H1 (cell line): ENCODE results near the gene OPN1MW2. TPM values are rescaled to one million over a fixed set of nuclear protein-coding genes. Genes with fewer than 3 reads are reported as not detected.
"Not testable (repeated sequence)": the region's sequence is repeated elsewhere in the genome, so short reads cannot be mapped to it uniquely, and the experiment has no call there.

Experiments
- CTCF ChIA-PET: fragments of 300-600 bp; sonication (Branson Sonifier 250); formaldehyde crosslinking; loops from one replicate; lab custom pipeline; 2021; ENCODE audit not compliant: partially characterized antibody; lab: Charles Lee
- POLR2A ChIA-PET: fragments of 300-600 bp; sonication (Branson Sonifier 250); formaldehyde crosslinking; loops from one replicate; lab custom pipeline; 2021; ENCODE audit warnings: inconsistent platforms; ENCODE audit not compliant: partially characterized antibody; lab: Charles Lee
- DNase-seq, 2 experiments: peaks; one replicate each; pipeline versions ENCODE4 v3.0.0 to v3.0.0-alpha.2; 2010 to 2022; ENCODE audit warnings: low spot score in 2 of 2, low read depth in 1 of 2, mixed read lengths in 1 of 2
- FAIRE-seq: peaks from 2 replicates; lab custom pipeline; 2011; peaks lifted over from hg19 to GRCh38; lab: Jason Lieb, UNC
- H2AFZ ChIP-seq: 2 replicates; pipeline ENCODE4 v1.8.1; 2012; ENCODE audit warnings: low read length, inconsistent platforms
- H2AK5ac ChIP-seq: 2 replicates; pipeline ENCODE4 v1.6.1; 2013; ENCODE audit warnings: low read depth, low read length
- H2BK120ac ChIP-seq: replicated peaks from 2 replicates; pipeline ENCODE3; 2013; ENCODE audit warnings: low read depth, low read length, inconsistent platforms
- H2BK12ac ChIP-seq: 2 replicates; pipeline ENCODE4 v1.6.1; 2013; ENCODE audit warnings: low read depth, low read length
- H2BK15ac ChIP-seq: 2 replicates; pipeline ENCODE4 v1.6.1; 2013; ENCODE audit warnings: low read length
- H2BK20ac ChIP-seq: 2 replicates; pipeline ENCODE4 v1.6.1; 2013; ENCODE audit warnings: low read length
- H2BK5ac ChIP-seq: 2 replicates; pipeline ENCODE4 v1.6.1; 2013; ENCODE audit warnings: low read depth, low read length
- H3K14ac ChIP-seq: 2 replicates; pipeline ENCODE4 v1.6.1; 2013; ENCODE audit warnings: inconsistent platforms; ENCODE audit not compliant: insufficient read length
- H3K18ac ChIP-seq: 2 replicates; pipeline ENCODE4 v1.6.1; 2013; ENCODE audit warnings: low read length; ENCODE audit errors: extremely low read depth
- H3K23ac ChIP-seq: 2 replicates; pipeline ENCODE4 v1.6.1; 2013; ENCODE audit warnings: inconsistent platforms; ENCODE audit not compliant: insufficient read length
- H3K23me2 ChIP-seq: 2 replicates; pipeline ENCODE4 v1.6.1; 2013; ENCODE audit warnings: low read depth, low read length
- H3K27ac ChIP-seq: 2 replicates; pipeline ENCODE4 v1.6.1; 2011; ENCODE audit warnings: low read depth, low read length, inconsistent platforms
- H3K27me3 ChIP-seq, 4 experiments: replicated peaks in 1 of 4; 1 replicate in 1 of 4; 2 replicates in 3 of 4; pipeline versions ENCODE4 v1.6.1 to v1.8.1; 2011 to 2013; ENCODE audit warnings: low read length in 3 of 4, mild to moderate bottlenecking in 3 of 4, inconsistent platforms in 2 of 4, mixed read lengths in 2 of 4, moderate library complexity in 1 of 4; ENCODE audit not compliant: control insufficient read depth in 3 of 4, insufficient read depth in 3 of 4; ENCODE audit errors: extremely low read depth in 1 of 4
- H3K36me3 ChIP-seq, 4 experiments: 2 replicates each; pipeline versions ENCODE4 v1.6.1 to v1.8.1; 2011 to 2013; ENCODE audit warnings: mild to moderate bottlenecking in 4 of 4, low read length in 3 of 4, moderate library complexity in 2 of 4, control low read depth in 1 of 4, inconsistent platforms in 1 of 4; ENCODE audit not compliant: insufficient read depth in 4 of 4, control insufficient read depth in 2 of 4
- H3K4ac ChIP-seq: replicated peaks from 2 replicates; pipeline ENCODE3; 2013; ENCODE audit warnings: low read length, low read depth, mixed read lengths, inconsistent platforms; ENCODE audit not compliant: insufficient read length
- H3K4me1 ChIP-seq, 4 experiments: replicated peaks in 1 of 4; 1 replicate in 1 of 4; 2 replicates in 3 of 4; pipeline versions ENCODE4 v1.6.1 to v1.8.1; 2011 to 2013; ENCODE audit warnings: low read length in 3 of 4, inconsistent platforms in 2 of 4, mixed read lengths in 1 of 4; ENCODE audit not compliant: insufficient read depth in 4 of 4, control insufficient read depth in 3 of 4
- H3K4me2 ChIP-seq, 2 experiments: 2 replicates each; pipeline versions ENCODE4 v1.6.1 to v1.8.1; 2011 to 2013; ENCODE audit warnings: low read depth in 2 of 2, low read length in 2 of 2, control low read depth in 1 of 2, inconsistent platforms in 1 of 2, mild to moderate bottlenecking in 1 of 2; ENCODE audit not compliant: insufficient read depth in 1 of 2
- H3K4me3 ChIP-seq, 4 experiments: fragments of 200-600, 300-600 bp in 1 of 4; sonication (generic), shearing (Covaris generic), sonication (Bioruptor Twin) in 1 of 4; 2 replicates each; pipeline versions ENCODE4 v1.5.1 to v1.8.1; 2011 to 2016; ENCODE audit warnings: low read length in 4 of 4, low read depth in 3 of 4, control low read depth in 2 of 4, inconsistent platforms in 2 of 4, mild to moderate bottlenecking in 2 of 4, mixed read lengths in 1 of 4, moderate library complexity in 1 of 4; ENCODE audit not compliant: insufficient read depth in 2 of 4; ENCODE audit errors: extremely low read depth in 1 of 4
- H3K56ac ChIP-seq: replicated peaks from 2 replicates; pipeline ENCODE3; 2013; ENCODE audit warnings: low read depth, mild to moderate bottlenecking, mixed read lengths, low read length, inconsistent platforms; ENCODE audit not compliant: insufficient read length
- H3K79me1 ChIP-seq: 2 replicates; pipeline ENCODE4 v1.6.1; 2013; ENCODE audit warnings: low read depth, low read length, control low read depth
- H3K79me2 ChIP-seq, 2 experiments: 2 replicates each; pipeline versions ENCODE4 v1.6.1 to v1.8.1; 2012 to 2013; ENCODE audit warnings: low read length in 2 of 2, mild to moderate bottlenecking in 2 of 2, inconsistent platforms in 1 of 2; ENCODE audit not compliant: insufficient read depth in 2 of 2, control insufficient read depth in 1 of 2
- H3K9ac ChIP-seq, 4 experiments: replicated peaks in 1 of 4; 1 replicate in 1 of 4; 2 replicates in 3 of 4; pipeline versions ENCODE4 v1.6.1 to v1.8.1; 2011 to 2013; ENCODE audit warnings: low read depth in 3 of 4, low read length in 3 of 4, control low read depth in 2 of 4, mild to moderate bottlenecking in 2 of 4, moderate library complexity in 2 of 4, inconsistent platforms in 1 of 4; ENCODE audit errors: extremely low read depth in 1 of 4
- H3K9me3 ChIP-seq, 2 experiments: 2 replicates each; pipeline versions ENCODE4 v1.6.1 to v1.8.1; 2012 to 2013; ENCODE audit warnings: mild to moderate bottlenecking in 2 of 2, moderate library complexity in 2 of 2, control low read depth in 1 of 2, inconsistent platforms in 1 of 2, low read depth in 1 of 2, low read length in 1 of 2, mixed read lengths in 1 of 2; ENCODE audit not compliant: insufficient read depth in 2 of 2
- H4K20me1 ChIP-seq, 2 experiments: replicated peaks in 1 of 2; 2 replicates each; pipeline versions ENCODE3 to v1.8.1; 2011 to 2013; ENCODE audit warnings: inconsistent platforms in 2 of 2, low read length in 2 of 2, mild to moderate bottlenecking in 1 of 2; ENCODE audit not compliant: insufficient read depth in 2 of 2, control insufficient read depth in 1 of 2
- H4K5ac ChIP-seq: 2 replicates; pipeline ENCODE4 v1.6.1; 2013; ENCODE audit warnings: low read length, low read depth, mixed read lengths, inconsistent platforms; ENCODE audit not compliant: insufficient read length
- H4K8ac ChIP-seq: 2 replicates; pipeline ENCODE4 v1.8.0; 2013; ENCODE audit warnings: mild to moderate bottlenecking, moderate library complexity, low read length, inconsistent platforms; ENCODE audit not compliant: insufficient read depth; ENCODE audit errors: extremely low read depth
- H4K91ac ChIP-seq: replicated peaks from 2 replicates; pipeline ENCODE3; 2013; ENCODE audit warnings: low read length, mixed read lengths, inconsistent platforms; ENCODE audit not compliant: insufficient read length
- WGBS, 2 experiments: shearing (Covaris generic) in 1 of 2; methylation state at CpG; one replicate each; pipeline versions ENCODE4 v1.1.6 to v1.1.7; 2013 to 2015; ENCODE audit warnings: low lambda C conversion rate in 2 of 2, mixed read lengths in 2 of 2, inconsistent platforms in 1 of 2, low coverage in 1 of 2, missing lambda C conversion rate in 1 of 2; ENCODE audit not compliant: insufficient replicate concordance in 2 of 2, insufficient coverage in 1 of 2, insufficient read length in 1 of 2; ENCODE audit errors: extremely low coverage in 1 of 2, missing lambda C conversion rate in 1 of 2; 5-methylcytosine and 5-hydroxymethylcytosine counted together
- polyA plus RNA-seq, 7 experiments: library from polyadenylated mRNA; depleted of rRNA in 3 of 7; stranded (reverse) in 5 of 7; unstranded in 2 of 7; fragments of >200 nt in 5 of 7; fragments of 200-250 nt in 2 of 7; gene quantifications; 1 replicate in 5 of 7; 2 replicates in 1 of 7; 4 replicates in 1 of 7; pipeline versions ENCODE4 v1.2.1 to v1.2.3, GENCODE V29; 2011 to 2013; ENCODE audit warnings: missing spikeins in 2 of 7, mixed read lengths in 2 of 7
- total RNA-seq: library from RNA; stranded (reverse); fragmentation: NEBNext Ultra II Directional; extraction: Animal tissue kit (Norgen Biotek cat#: 25700); gene quantifications from 2 replicates; pipeline ENCODE4 v1.2.1, GENCODE V29; 2021

OPN1MW2 gene
- total and polyA plus RNA-seq, 2 of the 8 experiments (the other 6 are each of a cell fraction or from before 2014, with no cell fraction given) = not detected

DNA sequence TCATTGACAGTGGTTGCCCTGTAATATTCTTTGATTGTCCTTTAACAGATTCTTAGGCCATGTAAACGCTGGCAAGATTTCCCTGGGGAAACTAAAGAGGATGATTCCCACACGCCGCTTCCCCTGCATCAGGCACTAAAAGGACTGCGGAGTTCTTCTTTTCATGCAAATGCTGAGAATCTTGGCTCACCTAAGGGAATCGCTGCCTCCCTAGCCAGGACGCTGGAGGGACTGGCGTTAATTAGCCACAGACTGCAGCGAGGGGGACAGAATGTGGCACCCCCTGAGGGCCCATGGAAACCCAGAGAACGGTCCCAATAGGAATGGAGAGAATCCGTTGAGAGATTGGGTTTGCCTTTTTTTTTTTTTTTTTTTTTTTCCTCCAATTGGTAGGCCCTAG lies 8.1 kb upstream of the OPN1MW2 start:
- H2BK12ac ChIP-seq, CTCF ChIA-PET, H3K4me1 ChIP-seq, H3K79me1 ChIP-seq, H3K23ac ChIP-seq, H3K14ac ChIP-seq, H2BK5ac ChIP-seq, H3K4ac ChIP-seq, H4K5ac ChIP-seq, H3K9ac ChIP-seq, H3K23me2 ChIP-seq, H2BK120ac ChIP-seq, H3K56ac ChIP-seq, H4K91ac ChIP-seq, H4K8ac ChIP-seq, H3K36me3 ChIP-seq, H3K9me3 ChIP-seq, FAIRE-seq, H4K20me1 ChIP-seq, H2BK15ac ChIP-seq, H2AK5ac ChIP-seq, H3K4me2 ChIP-seq, H2BK20ac ChIP-seq, H2AFZ ChIP-seq, H3K27ac ChIP-seq, H3K27me3 ChIP-seq, DNase-seq, H3K18ac ChIP-seq, H3K79me2 ChIP-seq, POLR2A ChIA-PET, H3K4me3 ChIP-seq: not testable (repeated sequence)
- no CpG with 5 or more reads among the region's 10 CpGs for WGBS, 2 experiments

- H3K23ac ChIP-seq, H2AFZ ChIP-seq, H3K79me1 ChIP-seq, H4K5ac ChIP-seq, H3K36me3 ChIP-seq, H2BK12ac ChIP-seq, FAIRE-seq, H2BK120ac ChIP-seq, H2AK5ac ChIP-seq, H2BK5ac ChIP-seq, H3K4me2 ChIP-seq, H2BK20ac ChIP-seq, H3K9me3 ChIP-seq, H3K27ac ChIP-seq, H3K27me3 ChIP-seq, H3K79me2 ChIP-seq, H3K4me3 ChIP-seq, DNase-seq, H3K9ac ChIP-seq, H4K91ac ChIP-seq, H3K4me1 ChIP-seq, H3K4ac ChIP-seq, H3K23me2 ChIP-seq, H2BK15ac ChIP-seq, H3K14ac ChIP-seq, H4K8ac ChIP-seq, H3K56ac ChIP-seq, POLR2A ChIA-PET, CTCF ChIA-PET, H3K18ac ChIP-seq, H4K20me1 ChIP-seq: not testable (repeated sequence)
- no CpG with 5 or more reads among the region's 6 CpGs for WGBS, 2 experiments
These were observed 5.7 kb downstream of the OPN1MW2 start for GRCh38 chrX:154225292-154225691.
